ENCODE data around the gene BNIP3. TPM values are rescaled to one million over a fixed set of nuclear protein-coding genes. Genes with fewer than 3 reads are reported as not detected.

The BNIP3 gene
- total RNA-seq, 1 donor from 2014 or later = 29.9 TPM

DNA sequence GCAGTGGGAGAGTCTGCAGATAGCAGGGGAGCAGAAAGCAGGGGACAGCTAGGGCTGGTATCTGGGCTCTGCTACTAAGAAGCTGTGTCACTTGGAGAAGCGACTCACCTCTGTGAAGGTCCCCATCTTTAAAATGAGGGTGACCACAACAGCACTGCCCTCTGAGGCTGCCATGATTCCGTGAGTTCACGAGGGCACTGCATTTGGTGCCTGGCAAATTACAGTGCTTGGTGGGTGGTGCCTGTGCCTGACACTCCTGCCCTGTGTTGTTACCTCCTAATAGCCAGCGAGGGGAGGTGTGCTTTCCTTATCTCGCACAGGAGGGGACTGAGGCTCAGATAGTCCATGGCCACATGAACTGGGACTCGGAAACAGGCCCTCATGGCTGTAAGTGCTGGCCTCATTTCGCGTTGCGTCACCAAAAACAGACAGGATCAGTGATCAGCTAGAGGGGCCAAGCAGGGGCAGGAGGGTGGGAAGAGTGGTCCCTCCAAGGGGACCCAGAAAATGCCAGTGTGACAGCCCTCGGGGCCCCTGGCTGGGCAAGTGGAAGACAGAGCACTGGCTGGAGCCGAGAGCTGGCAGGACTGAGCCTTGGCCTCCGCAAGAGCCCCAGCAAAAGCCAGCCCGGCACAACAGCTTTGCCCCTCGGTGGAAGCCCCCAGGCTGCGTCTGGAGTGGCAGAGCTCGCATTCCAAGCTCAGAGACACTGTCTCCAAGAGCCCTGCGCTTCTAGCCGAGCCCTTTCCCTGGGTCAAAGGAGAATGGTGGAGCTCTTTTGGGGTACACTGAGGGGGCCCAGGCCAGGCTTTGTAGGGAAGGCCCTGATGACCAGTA, 17.3 kb upstream of the BNIP3 start:
- peaks cover 22% of the 10 kb centered on the region for H3K4me1 Mint-ChIP-seq (ENCODE audit: unreplicated experiment)
- no peak for DNase-seq (ENCODE audit: low spot score)

DNA sequence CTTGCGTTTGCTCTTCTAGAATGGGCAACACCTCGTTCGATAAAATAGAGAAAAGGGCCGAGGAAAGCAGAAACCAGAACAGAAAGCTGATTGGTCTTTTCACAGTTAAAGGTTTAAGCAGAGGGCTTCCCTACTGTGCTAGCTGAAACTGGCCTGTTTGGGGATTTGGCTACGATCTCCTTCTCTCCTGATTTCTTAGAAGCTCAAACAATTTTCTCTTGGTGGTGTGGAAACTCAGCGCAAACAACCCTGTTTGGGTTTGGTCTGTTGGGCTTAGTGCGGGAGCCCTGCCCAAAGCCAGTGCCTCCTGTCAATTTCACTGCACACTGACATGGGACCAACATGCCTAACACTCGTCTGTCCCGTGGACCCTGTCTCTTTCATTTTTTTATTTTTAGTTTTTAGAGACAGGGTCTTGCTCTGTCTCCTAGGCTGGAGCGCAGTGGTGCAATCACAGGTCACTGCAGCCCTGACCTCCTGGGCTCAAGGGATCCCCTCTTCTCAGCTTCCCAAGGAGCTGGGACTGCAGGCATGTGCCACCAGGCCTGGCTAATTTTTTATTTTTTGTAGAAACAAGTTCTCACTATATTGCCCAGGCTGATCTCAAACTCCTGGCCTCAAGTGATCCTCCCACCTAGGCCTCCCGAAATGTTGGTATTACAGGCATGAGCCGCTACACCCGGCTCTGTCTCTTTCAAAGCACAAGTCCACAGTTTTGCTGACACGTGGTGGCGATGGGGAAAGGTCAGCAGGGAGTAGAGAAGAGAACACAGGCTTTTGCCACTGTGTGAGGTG, 16.5 kb upstream of the BNIP3 start:
- Mint-ChIP-seq H3K27me3 (ENCODE audit: unreplicated experiment) (peaks cover 4% of the 10 kb centered on the region), H3K4me3 (ENCODE audit: unreplicated experiment) (no peak overlapping the region), H3K27ac (ENCODE audit: unreplicated experiment) (peak overlapping the region; percentile 76), H3K9me3 (ENCODE audit: unreplicated experiment) (no peaks in the 10 kb centered on the region), H3K4me1 (ENCODE audit: unreplicated experiment) (peaks cover 22% of the 10 kb centered on the region), H3K36me3 (ENCODE audit: low read depth, unreplicated experiment) (no peaks in the 10 kb centered on the region)
- TF ChIP-seq, protein P1, sequence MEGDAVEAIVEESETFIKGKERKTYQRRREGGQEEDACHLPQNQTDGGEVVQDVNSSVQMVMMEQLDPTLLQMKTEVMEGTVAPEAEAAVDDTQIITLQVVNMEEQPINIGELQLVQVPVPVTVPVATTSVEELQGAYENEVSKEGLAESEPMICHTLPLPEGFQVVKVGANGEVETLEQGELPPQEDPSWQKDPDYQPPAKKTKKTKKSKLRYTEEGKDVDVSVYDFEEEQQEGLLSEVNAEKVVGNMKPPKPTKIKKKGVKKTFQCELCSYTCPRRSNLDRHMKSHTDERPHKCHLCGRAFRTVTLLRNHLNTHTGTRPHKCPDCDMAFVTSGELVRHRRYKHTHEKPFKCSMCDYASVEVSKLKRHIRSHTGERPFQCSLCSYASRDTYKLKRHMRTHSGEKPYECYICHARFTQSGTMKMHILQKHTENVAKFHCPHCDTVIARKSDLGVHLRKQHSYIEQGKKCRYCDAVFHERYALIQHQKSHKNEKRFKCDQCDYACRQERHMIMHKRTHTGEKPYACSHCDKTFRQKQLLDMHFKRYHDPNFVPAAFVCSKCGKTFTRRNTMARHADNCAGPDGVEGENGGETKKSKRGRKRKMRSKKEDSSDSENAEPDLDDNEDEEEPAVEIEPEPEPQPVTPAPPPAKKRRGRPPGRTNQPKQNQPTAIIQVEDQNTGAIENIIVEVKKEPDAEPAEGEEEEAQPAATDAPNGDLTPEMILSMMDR (IDR thresholded peaks at IDR 0.05; ENCODE audit: unreplicated experiment) = no peak
- no peak for DNase-seq (ENCODE audit: low spot score)

More for the DNA sequence above, 17.3 kb upstream of the BNIP3 start:
- Mint-ChIP-seq H3K36me3 (ENCODE audit: low read depth, unreplicated experiment) (no peaks in the 10 kb centered on the region), H3K4me3 (ENCODE audit: unreplicated experiment) (no peak overlapping the region), H3K9me3 (ENCODE audit: unreplicated experiment) (no peaks in the 10 kb centered on the region), H3K27me3 (ENCODE audit: unreplicated experiment) (peaks cover 4% of the 10 kb centered on the region), H3K27ac (ENCODE audit: unreplicated experiment) (no peak overlapping the region)
- TF ChIP-seq, protein P1 (IDR thresholded peaks at IDR 0.05; ENCODE audit: unreplicated experiment) = no peak

DNA sequence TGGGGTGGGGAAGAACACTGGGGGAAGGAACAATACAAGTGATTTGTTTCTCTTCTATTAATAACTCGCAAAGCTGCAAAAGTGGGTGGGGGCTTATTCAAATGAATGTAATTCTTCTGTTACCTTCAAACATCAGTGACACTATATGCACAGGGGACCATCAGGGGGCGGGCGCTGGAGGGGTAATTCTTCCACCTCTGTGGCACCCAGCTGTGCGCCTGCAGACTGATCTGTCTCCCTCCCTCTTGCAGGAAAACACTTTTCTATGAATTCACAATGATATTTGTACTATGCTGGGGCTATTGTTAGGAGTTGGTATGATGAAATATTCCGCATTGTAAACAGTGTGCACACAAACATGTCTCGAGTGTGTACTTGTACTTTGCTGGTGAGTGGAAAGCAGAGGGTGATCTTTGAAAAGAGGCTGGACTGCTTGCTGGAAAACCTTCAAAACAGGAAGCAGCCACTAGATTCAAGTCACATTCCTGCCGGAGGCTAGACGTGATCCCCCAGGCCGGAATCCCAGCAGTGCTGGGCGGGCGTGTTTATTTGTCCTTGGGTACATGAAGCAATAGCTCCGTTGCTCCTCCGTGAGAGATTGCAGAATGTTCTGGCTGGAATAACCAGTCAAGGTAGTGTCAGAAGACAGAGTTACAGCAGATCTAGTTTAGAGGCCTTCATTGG, 15.8 kb upstream of the BNIP3 start:
- DNase-seq (ENCODE audit: low spot score) = peak; percentile 62
- TF ChIP-seq, protein P1 (IDR thresholded peaks at IDR 0.05; ENCODE audit: unreplicated experiment) = no peak
- Mint-ChIP-seq H3K36me3 (ENCODE audit: low read depth, unreplicated experiment) (no peaks in the 10 kb centered on the region), H3K4me1 (ENCODE audit: unreplicated experiment) (peaks cover 22% of the 10 kb centered on the region), H3K4me3 (ENCODE audit: unreplicated experiment) (no peak overlapping the region), H3K27ac (ENCODE audit: unreplicated experiment) (peak overlapping the region; percentile 14), H3K9me3 (ENCODE audit: unreplicated experiment) (no peaks in the 10 kb centered on the region), H3K27me3 (ENCODE audit: unreplicated experiment) (peaks cover 4% of the 10 kb centered on the region)

DNA sequence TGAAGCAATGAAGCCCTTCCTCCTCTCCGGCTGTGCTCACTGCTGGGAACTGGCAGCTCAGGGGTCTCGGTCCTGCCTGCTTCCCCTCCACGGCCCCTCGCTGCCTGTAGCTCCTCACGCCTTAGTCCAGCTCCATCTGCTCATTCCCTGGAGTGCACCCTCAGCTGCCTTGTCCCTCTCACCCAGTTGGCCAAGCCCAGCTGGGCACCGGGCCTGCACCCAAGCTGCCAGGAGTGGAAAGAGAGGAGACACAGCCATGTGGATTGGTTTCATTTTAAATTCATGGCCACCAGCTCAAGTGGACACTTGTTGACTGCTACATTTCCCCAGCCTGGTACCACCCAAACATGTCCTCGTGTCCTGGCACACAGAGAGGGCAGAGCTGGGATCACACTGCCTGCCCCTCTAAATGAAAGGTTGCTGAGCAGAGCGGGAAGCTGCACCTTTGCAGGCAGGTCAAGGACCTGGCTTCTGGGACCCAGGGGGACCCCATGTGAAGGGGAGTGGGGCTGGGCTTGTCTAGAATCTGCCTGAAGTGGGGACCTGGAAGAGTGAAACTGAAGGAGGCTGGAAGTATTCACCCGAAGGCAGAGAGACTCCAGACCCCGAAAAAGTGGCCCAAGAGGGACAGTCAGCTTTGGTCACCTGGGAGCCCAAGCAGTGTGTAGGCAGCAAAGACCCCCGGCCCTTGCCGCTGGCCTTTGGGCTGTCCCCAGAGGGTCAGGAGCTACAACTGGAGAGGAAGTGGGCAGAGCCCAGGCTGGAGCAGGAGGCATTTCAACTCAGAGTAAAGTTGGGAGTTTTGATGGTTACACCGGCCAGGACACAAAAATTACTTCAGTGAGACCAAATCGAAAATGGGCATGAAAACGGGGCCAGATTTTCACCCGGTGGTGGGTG, 15.0 kb upstream of the BNIP3 start:
- H3K4me1 Mint-ChIP-seq (ENCODE audit: unreplicated experiment) = peaks cover 22% of the 10 kb centered on the region
- peak overlapping the region; percentile 14 for H3K27ac Mint-ChIP-seq (ENCODE audit: unreplicated experiment)

More for the DNA sequence above, 15.0 kb upstream of the BNIP3 start:
- no peaks in the 10 kb centered on the region for H3K36me3 Mint-ChIP-seq (ENCODE audit: low read depth, unreplicated experiment)
- no peak overlapping the region for H3K4me3 Mint-ChIP-seq (ENCODE audit: unreplicated experiment)
- no peak for DNase-seq (ENCODE audit: low spot score)
- H3K9me3 Mint-ChIP-seq (ENCODE audit: unreplicated experiment) = no peaks in the 10 kb centered on the region
- TF ChIP-seq, protein P1 (IDR thresholded peaks at IDR 0.05; ENCODE audit: unreplicated experiment) = no peak
- H3K27me3 Mint-ChIP-seq (ENCODE audit: unreplicated experiment) = peaks cover 5% of the 10 kb centered on the region
